OCI-LY3 (cell line): ENCODE data around the gene ALDOB.

Experiments
- CTCF ChIP-seq: fragments of 200-600, 300-600 bp; sonication (generic); IDR thresholded peaks from 2 replicates; pipeline ENCODE4 v1.5.1; 2014; ENCODE audit warnings: antibody characterized with exemption, low read length, low read depth
- EZH2phosphoT487 ChIP-seq: fragments of 200-600 bp; shearing (Covaris generic); IDR thresholded peaks from 2 replicates; pipeline ENCODE4 v1.6.1; 2018; ENCODE audit warnings: antibody characterized with exemption, mixed run types, low read depth

DNA sequence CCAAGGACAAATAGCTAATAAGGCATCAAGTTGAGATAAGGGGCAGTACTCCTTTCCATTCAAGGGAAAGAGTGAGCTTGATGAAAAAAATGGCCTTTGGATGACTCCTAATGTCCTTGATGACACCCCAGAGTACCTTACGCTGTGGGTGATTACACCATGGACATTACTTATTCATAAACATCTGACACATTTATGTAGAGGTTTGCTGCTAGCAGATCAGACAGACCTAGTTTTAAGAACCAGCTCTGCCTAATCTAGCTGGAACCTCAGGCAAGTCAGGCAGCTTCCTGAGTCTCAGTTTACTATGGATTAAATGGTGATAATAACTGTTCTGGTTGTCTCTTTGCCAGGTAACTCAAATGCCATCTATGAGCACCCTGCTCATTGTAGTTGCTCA is 2.8 kb downstream of the ALDOB start:
- no peak for TF ChIP-seq EZH2phosphoT487
- TF ChIP-seq CTCF, result no peak
